Stomach smooth muscle (tissue), 2 donors: ENCODE results near the gene MYLK.

Experiments used
- H3K27ac ChIP-seq: one replicate; pipeline ENCODE4 v1.7.0; 2013; ENCODE audit warnings: mild to moderate bottlenecking, low read length, inconsistent platforms
- H3K27me3 ChIP-seq, 2 donors: one replicate each; pipeline ENCODE4 v1.7.0; 2013; ENCODE audit warnings: low read length in 2 of 2; ENCODE audit not compliant: insufficient read depth in 2 of 2, control insufficient read depth in 1 of 2
- H3K36me3 ChIP-seq, 2 donors: one replicate each; pipeline ENCODE4 v1.7.0; 2013; ENCODE audit warnings: low read length in 2 of 2; ENCODE audit not compliant: control insufficient read depth in 2 of 2, insufficient read depth in 2 of 2
- H3K4me1 ChIP-seq: one replicate; pipeline ENCODE4 v1.7.0; 2013; ENCODE audit warnings: low read length; ENCODE audit not compliant: control insufficient read depth, insufficient read depth
- H3K4me3 ChIP-seq, 2 donors: one replicate each; pipeline ENCODE4 v1.7.0; 2013; ENCODE audit warnings: low read length in 2 of 2
- H3K9ac ChIP-seq, 2 donors: one replicate each; pipeline ENCODE4 v1.7.0; 2013; ENCODE audit warnings: low read length in 2 of 2, mild to moderate bottlenecking in 1 of 2
- H3K9me3 ChIP-seq, 2 donors: one replicate each; pipeline ENCODE4 v1.7.0; 2013; ENCODE audit warnings: low read length in 2 of 2; ENCODE audit not compliant: control insufficient read depth in 2 of 2
- donor health status: healthy.
- donor health status: Pancreatic carcinoma.

Gene MYLK

DNA sequence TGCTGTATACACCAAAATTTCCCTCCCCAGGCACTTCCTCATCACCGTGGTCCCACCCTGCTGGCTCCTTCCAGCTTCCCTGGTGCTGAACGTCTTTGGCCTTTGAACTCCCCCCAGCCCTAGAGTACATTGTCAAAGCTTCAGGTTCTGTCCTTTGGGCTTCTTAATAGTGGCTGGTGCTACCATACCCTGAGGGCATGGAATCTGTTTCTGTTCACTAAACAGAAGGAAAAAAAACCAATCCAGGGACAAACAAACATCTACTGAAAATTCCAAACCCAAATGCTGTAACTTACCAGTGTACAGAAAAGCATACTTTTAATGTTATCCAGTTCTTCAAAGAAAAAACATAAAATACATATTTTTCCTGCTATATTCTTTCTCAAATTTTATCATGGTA is 148.7 kb downstream of the MYLK start:
- H3K4me1 ChIP-seq, result peaks cover 12% of the 10 kb centered on the region
- H3K4me3 ChIP-seq, result no peak overlapping the region
- H3K27me3 ChIP-seq, result no peaks in the 10 kb centered on the region
- no peak overlapping the region for H3K9ac ChIP-seq
- H3K9me3 ChIP-seq, result no peaks in the 10 kb centered on the region
- H3K27ac ChIP-seq, result no peak overlapping the region
- peaks cover 5 to 6% of the 10 kb centered on the region in 2 donors for H3K36me3 ChIP-seq

DNA sequence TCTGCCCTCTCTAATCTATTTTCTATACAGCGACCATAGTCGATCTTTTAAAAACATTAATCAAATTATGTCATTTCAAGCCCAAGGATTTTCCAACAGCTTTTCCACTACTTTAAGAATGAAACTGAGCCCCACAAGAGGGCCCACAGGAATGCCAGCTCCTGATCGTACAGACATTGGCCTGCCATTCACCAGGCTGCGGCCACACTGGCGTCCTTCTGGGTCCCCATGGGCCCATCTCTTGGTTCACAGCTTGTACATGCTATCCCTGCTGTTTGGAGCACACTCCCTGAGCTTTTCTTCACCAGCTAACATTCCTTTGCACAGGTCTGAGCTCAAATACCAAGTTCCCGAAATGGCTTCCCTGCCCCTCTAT is 149.6 kb downstream of the MYLK start:
- Histone ChIP-seq H3K4me1 (peaks cover 6% of the 10 kb centered on the region), H3K9me3 (no peaks in the 10 kb centered on the region), H3K27me3 (no peaks in the 10 kb centered on the region), H3K36me3 (peaks cover 5 to 6% of the 10 kb centered on the region in 2 donors), H3K9ac (no peak overlapping the region), H3K4me3 (no peak overlapping the region), H3K27ac (no peak overlapping the region)

DNA sequence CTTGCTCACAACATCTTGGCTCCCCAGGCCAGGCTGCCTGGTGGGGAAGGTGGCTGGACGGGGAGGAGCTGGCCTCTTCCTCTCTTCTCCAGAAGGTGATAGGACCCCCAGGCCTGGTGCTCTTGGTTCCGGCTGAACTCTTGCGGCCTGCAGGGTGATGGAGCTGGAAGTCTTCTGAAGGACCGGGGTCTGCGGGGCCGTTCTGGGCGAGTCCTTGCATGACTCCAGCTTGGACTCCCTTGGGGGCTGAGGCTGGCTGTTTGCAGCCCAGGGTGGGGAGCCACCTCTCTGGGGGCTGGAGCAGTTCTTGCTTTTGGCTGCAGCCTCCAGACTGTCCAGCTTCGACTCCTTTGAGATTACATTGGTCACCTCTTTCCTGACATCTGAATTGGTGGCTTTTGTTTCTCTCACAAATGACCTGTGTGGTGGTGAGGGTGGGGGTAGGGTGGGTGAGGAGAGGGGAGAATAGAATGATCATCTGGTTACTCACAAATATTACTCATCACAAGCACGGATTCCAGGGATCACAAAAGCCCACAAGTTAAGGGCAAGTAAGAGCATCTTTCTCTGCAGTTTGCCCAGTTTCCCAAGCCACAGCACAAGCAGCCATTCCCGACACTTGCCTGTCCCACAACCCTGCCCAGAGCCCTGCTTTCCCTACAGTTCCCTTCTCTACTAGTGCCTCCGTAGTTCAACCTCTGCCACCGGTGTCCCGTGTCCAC is 150.2 kb downstream of the MYLK start:
- Histone ChIP-seq H3K9ac (no peak overlapping the region), H3K36me3 (peaks cover 5 to 6% of the 10 kb centered on the region in 2 donors), H3K4me1 (peaks cover under 1% of the 10 kb centered on the region), H3K4me3 (no peak overlapping the region), H3K9me3 (no peaks in the 10 kb centered on the region), H3K27ac (no peak overlapping the region), H3K27me3 (no peaks in the 10 kb centered on the region)

DNA sequence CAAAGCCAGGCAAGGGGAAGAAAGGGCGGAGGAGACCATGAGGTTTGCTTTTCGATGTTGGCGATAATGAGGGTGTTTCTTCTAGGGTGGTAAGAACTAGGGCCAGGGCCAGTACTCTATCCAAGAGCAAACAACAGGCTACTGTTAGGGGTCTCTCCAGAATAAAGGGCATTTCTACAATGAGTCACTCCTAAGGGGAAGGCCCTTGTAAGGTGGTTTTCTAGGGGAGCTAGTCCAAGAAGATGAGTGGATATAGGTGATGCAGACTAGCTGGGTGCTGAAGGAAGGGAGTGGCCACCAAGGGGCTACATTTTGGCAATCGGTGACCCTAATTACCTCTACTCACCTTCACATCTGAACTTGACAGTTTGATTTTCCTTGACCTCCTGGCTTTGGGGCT is 150.8 kb downstream of the MYLK start:
- Histone ChIP-seq H3K27me3 (no peaks in the 10 kb centered on the region), H3K9me3 (no peaks in the 10 kb centered on the region), H3K27ac (no peak overlapping the region), H3K4me3 (no peak overlapping the region), H3K36me3 (peaks cover 5 to 6% of the 10 kb centered on the region in 2 donors), H3K4me1 (no peaks in the 10 kb centered on the region), H3K9ac (no peak overlapping the region)

DNA sequence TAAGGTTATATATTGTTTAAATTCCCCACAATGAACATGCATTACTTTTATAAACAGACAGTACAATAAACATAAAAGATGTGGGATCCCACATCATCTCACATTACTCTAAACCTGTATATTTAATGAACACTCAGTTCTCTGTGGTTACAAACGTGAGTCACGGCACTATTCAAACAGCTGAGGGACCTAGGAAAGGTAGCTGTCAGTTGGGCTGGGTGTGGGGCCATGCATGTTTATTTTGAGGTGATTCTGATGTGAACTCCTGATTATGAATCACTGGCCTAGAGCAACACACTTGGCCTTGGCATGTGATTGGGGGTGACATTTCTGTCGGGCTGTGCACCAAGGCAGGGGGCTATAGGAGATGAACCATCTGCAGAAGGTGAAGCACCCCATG is 151.7 kb downstream of the MYLK start:
- no peak overlapping the region for H3K4me3 ChIP-seq
- no peaks in the 10 kb centered on the region for H3K27me3 ChIP-seq
- no peak overlapping the region for H3K27ac ChIP-seq
- peaks cover 5 to 6% of the 10 kb centered on the region in 2 donors for H3K36me3 ChIP-seq
- no peaks in the 10 kb centered on the region for H3K9me3 ChIP-seq
- no peak overlapping the region for H3K9ac ChIP-seq
- H3K4me1 ChIP-seq, result no peaks in the 10 kb centered on the region

DNA sequence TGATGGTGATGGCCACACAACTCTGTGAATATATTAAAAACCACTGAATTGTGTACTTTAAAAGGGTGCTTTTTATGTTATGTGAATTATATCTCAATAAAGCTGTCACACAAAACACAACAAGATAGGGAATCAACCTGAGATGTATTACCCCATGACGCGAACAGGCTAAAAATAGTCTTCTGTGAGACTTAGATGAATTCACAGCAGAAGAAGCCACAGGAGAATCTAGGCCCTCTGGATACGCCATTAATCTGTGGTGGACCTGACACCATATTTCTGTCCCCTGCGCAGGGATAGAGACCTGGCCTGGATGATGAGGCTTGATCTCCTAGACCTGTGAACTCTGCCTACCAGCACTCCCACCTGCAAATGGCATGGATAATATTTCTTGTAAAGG is 153.3 kb downstream of the MYLK start:
- H3K27ac ChIP-seq, result no peak overlapping the region
- H3K4me1 ChIP-seq, result no peaks in the 10 kb centered on the region
- H3K4me3 ChIP-seq, result no peak overlapping the region
- no peak overlapping the region for H3K9ac ChIP-seq
- no peaks in the 10 kb centered on the region for H3K27me3 ChIP-seq
- H3K9me3 ChIP-seq, result no peaks in the 10 kb centered on the region
- H3K36me3 ChIP-seq, result peaks cover 4 to 5% of the 10 kb centered on the region in 2 donors

DNA sequence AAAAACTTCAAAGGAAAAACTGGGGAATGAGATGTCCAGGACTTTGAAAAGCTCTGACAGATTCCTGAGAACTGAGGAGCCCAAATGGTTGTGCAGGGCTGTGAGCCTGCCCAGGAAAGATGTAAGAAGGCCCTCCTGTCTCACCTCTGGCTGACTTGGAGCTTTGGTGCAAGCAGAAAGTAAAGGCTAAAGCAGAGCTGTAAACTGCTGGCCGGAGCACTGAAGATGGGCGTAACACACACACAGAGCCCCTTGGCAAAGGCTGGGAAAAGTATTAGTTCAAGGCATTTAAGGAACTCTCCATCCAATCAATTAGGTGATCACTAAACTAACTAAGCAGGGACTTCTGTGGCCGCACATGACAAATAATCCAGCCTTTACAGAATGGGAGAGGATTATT is 155.1 kb downstream of the MYLK start:
- Histone ChIP-seq H3K9ac (no peak overlapping the region), H3K4me3 (no peak overlapping the region), H3K9me3 (no peaks in the 10 kb centered on the region), H3K27me3 (no peaks in the 10 kb centered on the region), H3K27ac (no peak overlapping the region), H3K4me1 (peaks cover 4% of the 10 kb centered on the region), H3K36me3 (peaks cover 2 to 5% of the 10 kb centered on the region in 2 donors)

DNA sequence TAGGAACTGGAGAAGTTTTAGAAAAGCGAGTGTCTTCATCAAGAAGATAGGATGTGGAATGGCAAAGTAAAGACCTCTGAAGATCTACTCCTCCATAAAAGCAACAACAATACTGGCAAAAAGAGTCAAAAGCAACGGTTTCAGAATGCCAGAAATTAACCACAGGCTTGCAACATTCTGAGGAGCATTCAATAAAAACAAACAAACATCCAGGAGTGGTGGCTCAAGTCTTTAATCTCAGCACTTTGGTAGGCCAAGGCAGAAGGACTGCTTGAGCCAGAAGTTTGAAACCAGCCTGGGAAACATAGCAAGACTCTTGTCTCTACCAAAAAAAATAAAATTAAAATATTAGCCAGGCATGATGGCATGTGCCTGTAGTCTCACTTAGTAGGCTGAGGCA is 156.1 kb downstream of the MYLK start:
- Histone ChIP-seq H3K9me3 (no peaks in the 10 kb centered on the region), H3K4me1 (peaks cover 9% of the 10 kb centered on the region), H3K27ac (no peak overlapping the region), H3K9ac (no peak overlapping the region), H3K36me3 (peaks cover under 1 to 1% of the 10 kb centered on the region in 2 donors), H3K4me3 (no peak overlapping the region), H3K27me3 (no peaks in the 10 kb centered on the region)

DNA sequence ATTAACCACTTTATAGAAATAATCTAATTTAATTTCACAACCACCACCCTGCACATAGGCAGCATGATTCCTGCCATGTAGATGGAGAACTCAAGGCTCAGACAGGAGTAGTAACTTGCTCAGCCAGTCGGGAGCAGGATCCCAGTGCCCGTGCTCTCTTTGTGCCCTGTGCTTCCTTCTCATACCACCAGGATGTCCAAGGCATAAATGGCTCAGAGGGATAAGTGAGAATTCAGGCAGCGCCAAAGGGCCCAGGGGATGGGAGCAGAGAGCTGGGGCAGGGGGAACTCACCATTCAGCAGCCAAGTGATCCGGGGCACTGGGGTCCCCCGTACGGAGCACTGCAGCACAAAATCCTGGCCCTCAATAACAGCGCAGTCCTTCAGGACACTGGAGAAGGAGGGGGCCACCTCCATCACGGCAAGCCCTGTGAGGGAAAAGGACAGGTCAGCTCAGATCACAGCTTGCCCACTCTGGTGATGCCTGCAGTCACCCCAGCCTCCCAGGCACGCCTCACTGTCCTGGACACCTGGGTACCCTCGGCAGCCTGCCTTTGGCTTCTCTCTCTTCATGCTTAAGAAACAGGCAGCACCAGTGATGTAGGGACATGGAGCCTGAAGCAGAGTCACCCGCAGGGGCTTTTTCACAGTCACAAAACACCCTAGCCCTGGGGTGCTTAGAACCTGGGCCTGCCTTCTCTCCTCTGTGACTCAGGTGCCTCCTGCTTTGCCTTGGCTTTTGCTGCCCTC is 158.3 kb downstream of the MYLK start:
- Histone ChIP-seq H3K27ac (peak overlapping the region; percentile 6), H3K27me3 (no peaks in the 10 kb centered on the region)

DNA sequence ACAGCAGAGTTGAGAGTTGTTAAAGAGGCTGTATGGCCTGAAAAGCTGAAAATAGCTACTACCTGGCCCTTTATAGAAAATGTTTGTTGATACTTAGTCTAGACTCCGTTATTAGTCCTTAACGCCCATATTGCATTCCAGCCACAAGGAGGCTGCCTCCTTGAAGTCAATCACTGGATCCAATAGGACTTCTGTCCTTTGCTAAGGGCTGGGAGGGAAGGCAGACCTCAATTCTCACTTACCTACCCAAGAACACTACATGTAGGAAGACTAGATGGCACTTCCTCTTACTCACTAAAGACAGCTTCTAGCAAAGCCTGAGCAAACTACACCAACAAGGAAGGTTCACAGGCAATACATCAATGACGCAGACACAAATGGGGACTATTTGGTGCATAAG is 159.8 kb downstream of the MYLK start:
- H3K36me3 ChIP-seq, result no peaks in the 10 kb centered on the region
- no peak overlapping the region for H3K9ac ChIP-seq
- peaks cover 40% of the 10 kb centered on the region for H3K4me1 ChIP-seq
- H3K9me3 ChIP-seq, result no peaks in the 10 kb centered on the region
- H3K27ac ChIP-seq, result no peak overlapping the region
- no peaks in the 10 kb centered on the region for H3K27me3 ChIP-seq
- H3K4me3 ChIP-seq, result no peak overlapping the region

More for the DNA sequence above, 158.3 kb downstream of the MYLK start:
- Histone ChIP-seq H3K4me3 (no peak overlapping the region), H3K36me3 (no peaks in the 10 kb centered on the region), H3K9ac (no peak overlapping the region), H3K9me3 (no peaks in the 10 kb centered on the region), H3K4me1 (peaks cover 26% of the 10 kb centered on the region)
